H9 (cell line): ENCODE data around the gene TMEM63A. TPM values are rescaled to one million over a fixed set of nuclear protein-coding genes. Genes with fewer than 3 reads are reported as not detected.

Source experiments
- DNase-seq: peaks from one replicate; pipeline ENCODE4 v3.0.0-alpha.2; 2017
- H2AFZ ChIP-seq: one replicate; pipeline ENCODE4 v1.6.1; 2013; ENCODE audit warnings: mild to moderate bottlenecking, low read length, control low read depth, moderate library complexity
- H2AK5ac ChIP-seq: 2 replicates; pipeline ENCODE4 v1.6.1; 2013; ENCODE audit warnings: low read length, control low read depth, mixed read lengths; ENCODE audit not compliant: insufficient read length
- H2BK120ac ChIP-seq: one replicate; pipeline ENCODE4 v1.6.1; 2013; ENCODE audit warnings: low read depth, mild to moderate bottlenecking, low read length, control low read depth, inconsistent platforms; ENCODE audit not compliant: poor library complexity, severe bottlenecking
- H2BK12ac ChIP-seq: 2 replicates; pipeline ENCODE4 v1.6.1; 2013; ENCODE audit warnings: low read length, control low read depth, mixed read lengths, low read depth; ENCODE audit not compliant: insufficient read length
- H2BK15ac ChIP-seq: 2 replicates; pipeline ENCODE4 v1.6.1; 2013; ENCODE audit warnings: low read depth, low read length, control low read depth
- H2BK20ac ChIP-seq: one replicate; pipeline ENCODE4 v1.6.1; 2013; ENCODE audit warnings: low read depth, mild to moderate bottlenecking, low read length, control low read depth, inconsistent platforms; ENCODE audit not compliant: poor library complexity, severe bottlenecking
- H2BK5ac ChIP-seq: 2 replicates; pipeline ENCODE4 v1.6.1; 2013; ENCODE audit warnings: low read length, control low read depth, mixed read lengths; ENCODE audit not compliant: insufficient read length
- H3K14ac ChIP-seq: 2 replicates; pipeline ENCODE4 v1.6.1; 2013; ENCODE audit warnings: low read length, control low read depth; ENCODE audit not compliant: insufficient read depth
- H3K18ac ChIP-seq: 2 replicates; pipeline ENCODE4 v1.6.1; 2013; ENCODE audit warnings: low read depth, mild to moderate bottlenecking, mixed read lengths, low read length, control low read depth; ENCODE audit not compliant: insufficient read length
- H3K23ac ChIP-seq: 2 replicates; pipeline ENCODE4 v1.6.1; 2013; ENCODE audit warnings: low read length, control low read depth, mixed read lengths, low read depth; ENCODE audit not compliant: insufficient read length
- H3K23me2 ChIP-seq: 2 replicates; pipeline ENCODE4 v1.6.1; 2013; ENCODE audit warnings: low read depth, mild to moderate bottlenecking, mixed read lengths, low read length, control low read depth; ENCODE audit not compliant: insufficient read length, poor library complexity, severe bottlenecking
- H3K27ac ChIP-seq: 2 replicates; pipeline ENCODE4 v1.5.1; 2013; ENCODE audit warnings: low read length, control low read depth, mixed read lengths, low read depth; ENCODE audit not compliant: insufficient read length
- H3K27me3 ChIP-seq: 2 replicates; pipeline ENCODE4 v1.6.1; 2013; ENCODE audit warnings: low read length, control low read depth, inconsistent platforms; ENCODE audit not compliant: insufficient read depth
- H3K4ac ChIP-seq: 2 replicates; pipeline ENCODE4 v1.6.1; 2013; ENCODE audit warnings: low read depth, mild to moderate bottlenecking, control low read depth, inconsistent platforms, low read length, moderate library complexity
- H3K4me1 ChIP-seq: 2 replicates; pipeline ENCODE4 v1.6.1; 2013; ENCODE audit warnings: low read length, control low read depth, inconsistent platforms; ENCODE audit not compliant: insufficient read depth
- H3K4me2 ChIP-seq: 2 replicates; pipeline ENCODE4 v1.6.1; 2013; ENCODE audit warnings: low read length, control low read depth, mixed read lengths; ENCODE audit not compliant: insufficient read length, insufficient read depth
- H3K56ac ChIP-seq: 2 replicates; pipeline ENCODE4 v1.6.1; 2013; ENCODE audit warnings: low read depth, mild to moderate bottlenecking, mixed read lengths, low read length, control low read depth; ENCODE audit not compliant: insufficient read length
- H3K79me1 ChIP-seq: 2 replicates; pipeline ENCODE4 v1.6.1; 2013; ENCODE audit warnings: low read depth, mild to moderate bottlenecking, moderate library complexity, low read length, control low read depth, inconsistent platforms; ENCODE audit not compliant: insufficient read depth, poor library complexity, severe bottlenecking
- H3K79me2 ChIP-seq: 2 replicates; pipeline ENCODE4 v1.6.1; 2013; ENCODE audit warnings: low read length, control low read depth, inconsistent platforms; ENCODE audit not compliant: insufficient read depth
- H3K9ac ChIP-seq: 2 replicates; pipeline ENCODE4 v1.6.1; 2013; ENCODE audit warnings: low read length, control low read depth, mixed read lengths; ENCODE audit not compliant: insufficient read length; ENCODE audit errors: extremely low read depth
- H3K9me3 ChIP-seq: one replicate; pipeline ENCODE4 v1.6.1; 2013; ENCODE audit warnings: low read depth, low read length, inconsistent platforms; ENCODE audit not compliant: control insufficient read depth
- H3T11ph ChIP-seq: one replicate; pipeline ENCODE4 v1.6.1; 2013; ENCODE audit warnings: mild to moderate bottlenecking, low read length, control low read depth, inconsistent platforms
- H4K20me1 ChIP-seq: one replicate; pipeline ENCODE4 v1.6.1; 2013; ENCODE audit not compliant: control insufficient read depth, insufficient read length, insufficient read depth
- H4K5ac ChIP-seq: 2 replicates; pipeline ENCODE4 v1.6.1; 2013; ENCODE audit warnings: low read depth, mild to moderate bottlenecking, mixed read lengths, low read length, control low read depth; ENCODE audit not compliant: insufficient read length
- H4K8ac ChIP-seq: replicated peaks from 2 replicates; pipeline ENCODE4 v1.6.1; 2013; ENCODE audit warnings: low read length, control low read depth, mixed read lengths, low read depth; ENCODE audit not compliant: insufficient read length
- H4K91ac ChIP-seq: 2 replicates; pipeline ENCODE4 v1.6.1; 2013; ENCODE audit warnings: low read depth, mild to moderate bottlenecking, moderate library complexity, mixed read lengths, low read length, control low read depth; ENCODE audit not compliant: insufficient read length
- H3K27ac Mint-ChIP-seq, 3 experiments: 2 replicates in 2 of 3; 3 replicates in 1 of 3; pipeline ENCODE4 v1.8.0; 2020 to 2021; ENCODE audit warnings: mixed read lengths in 3 of 3, mild to moderate bottlenecking in 1 of 3, moderate library complexity in 1 of 3
- H3K27me3 Mint-ChIP-seq: 2 replicates; pipeline ENCODE4 v1.8.0; 2021; ENCODE audit warnings: low read depth, mild to moderate bottlenecking, moderate library complexity, mixed read lengths
- H3K36me3 Mint-ChIP-seq, 3 experiments: 2 replicates in 2 of 3; 3 replicates in 1 of 3; pipeline ENCODE4 v1.8.0; 2020 to 2021; ENCODE audit warnings: low read depth in 3 of 3, mixed read lengths in 3 of 3; ENCODE audit not compliant: insufficient read depth in 1 of 3
- H3K4me1 Mint-ChIP-seq, 2 experiments: 2 replicates each; pipeline ENCODE4 v1.8.0; 2020; ENCODE audit warnings: mixed read lengths in 2 of 2
- H3K4me3 Mint-ChIP-seq, 2 experiments: 2 replicates in 1 of 2; 3 replicates in 1 of 2; pipeline ENCODE4 v1.8.0; 2020 to 2021; ENCODE audit warnings: mild to moderate bottlenecking in 2 of 2, mixed read lengths in 2 of 2, moderate library complexity in 1 of 2
- H3K9me3 Mint-ChIP-seq, 2 experiments: 2 replicates in 1 of 2; 3 replicates in 1 of 2; pipeline ENCODE4 v1.8.0; 2020; ENCODE audit warnings: mild to moderate bottlenecking in 2 of 2, mixed read lengths in 2 of 2, moderate library complexity in 1 of 2
- CTCF ChIP-seq: fragments of 200-600 bp; sonication (generic); conservative IDR thresholded peaks from 3 replicates; pipeline ENCODE4 v1.8.0; 2021; ENCODE audit warnings: antibody characterized with exemption, mild to moderate bottlenecking
- WGBS: extraction: QIAGEN DNeasy Blood & Tissue Kit; methylation state at CpG from one replicate; pipeline ENCODE4 v1.1.7; 2013; ENCODE audit warnings: missing lambda C conversion rate, low lambda C conversion rate, mixed read lengths; ENCODE audit not compliant: insufficient read length; ENCODE audit errors: extremely low coverage; 5-methylcytosine and 5-hydroxymethylcytosine counted together
- total RNA-seq: library from RNA; stranded (reverse); gene quantifications from 2 replicates; pipeline ENCODE4 v1.2.1, GENCODE V29; 2021

TMEM63A gene
- total RNA-seq, 1 experiment from 2014 or later: 75.7 TPM

- H3K23ac ChIP-seq: no peak overlapping the region
- H2BK20ac ChIP-seq: no peak overlapping the region
- H3K79me1 ChIP-seq: no peaks in the 10 kb centered on the region
- H2AFZ ChIP-seq: no peak overlapping the region
- no peak overlapping the region for H2BK15ac ChIP-seq
- no peak overlapping the region for H2BK120ac ChIP-seq
- no peak overlapping the region for H2AK5ac ChIP-seq
- peak overlapping the region; percentile 78 for H3K9ac ChIP-seq
- peaks cover 21% of the 10 kb centered on the region for H3K23me2 ChIP-seq
- H3K4ac ChIP-seq: no peak overlapping the region
- no peak overlapping the region for H4K8ac ChIP-seq
- no peaks in the 10 kb centered on the region for H3K9me3 ChIP-seq
- Mint-ChIP-seq H3K4me3 (peak overlapping the region; percentile 78 to 88), H3K27ac (peak overlapping the region in 2 of 3 experiments; percentile 91; a peak in 3 of 7 replicates), H3K27me3 (peaks cover 2% of the 10 kb centered on the region; the same call in 1 of the 2 replicates), H3K36me3 (peaks cover 9 to 25% (median 10%) of the 10 kb centered on the region in 3 experiments; a peak in 5 of 7 replicates), H3K9me3 (no peaks in the 10 kb centered on the region), H3K4me1 (peaks cover 34 to 49% of the 10 kb centered on the region in 2 experiments)
- WGBS: no CpG with 5 or more reads among the region's 25 CpGs
- DNase-seq: peak; percentile 56
- H3K4me2 ChIP-seq: peak overlapping the region; percentile 83
- H4K5ac ChIP-seq: peak overlapping the region; percentile 25
- H4K91ac ChIP-seq: no peak overlapping the region
- no peak for TF ChIP-seq CTCF
- no peaks in the 10 kb centered on the region for H3K27me3 ChIP-seq
- H3K79me2 ChIP-seq: peaks cover 9% of the 10 kb centered on the region; the same call in 1 of the 2 replicates
- H3K56ac ChIP-seq: no peak overlapping the region
- H3T11ph ChIP-seq: no peak overlapping the region
- H3K27ac ChIP-seq: no peak overlapping the region
- peak overlapping the region; percentile 78 for H3K14ac ChIP-seq
- peak overlapping the region; percentile 47 for H3K18ac ChIP-seq
- H2BK5ac ChIP-seq: no peak overlapping the region
- peaks cover 12% of the 10 kb centered on the region; the same call in 1 of the 2 replicates for H3K4me1 ChIP-seq
- no peak overlapping the region for H2BK12ac ChIP-seq
- no peaks in the 10 kb centered on the region for H4K20me1 ChIP-seq
Measured at GRCh38 chr1:225881081-225881958, 860 bp downstream of the TMEM63A start.
